Ishikawa (cell line): ENCODE measurements around the gene CHD9NB.

Source experiments
- CEBPB ChIP-seq: IDR thresholded peaks from 2 replicates; pipeline ENCODE4 v1.6.1; 2012
- CREB1 ChIP-seq: IDR thresholded peaks from 2 replicates; pipeline ENCODE4 v1.6.1; 2012; ENCODE audit warnings: low read depth
- EGR1 ChIP-seq: IDR thresholded peaks from 2 replicates; pipeline ENCODE4 v1.6.1; 2012
- EP300 ChIP-seq: IDR thresholded peaks from 2 replicates; pipeline ENCODE4 v1.6.1; 2012; ENCODE audit warnings: borderline replicate concordance
- FOXM1 ChIP-seq: IDR thresholded peaks from 2 replicates; pipeline ENCODE4 v1.6.1; 2012; ENCODE audit warnings: low read depth, borderline replicate concordance
- NFIC ChIP-seq: IDR thresholded peaks from 2 replicates; pipeline ENCODE4 v1.6.1; 2012
- RAD21 ChIP-seq: IDR thresholded peaks from 2 replicates; pipeline ENCODE4 v1.6.1; 2012; ENCODE audit warnings: low read depth
- TAF1 ChIP-seq: IDR thresholded peaks from 2 replicates; pipeline ENCODE4 v1.6.1; 2012; ENCODE audit warnings: low read depth, mild to moderate bottlenecking
- TCF12 ChIP-seq: IDR thresholded peaks from 2 replicates; pipeline ENCODE4 v1.6.1; 2012; ENCODE audit warnings: low read depth
- TEAD4 ChIP-seq: IDR thresholded peaks from 2 replicates; pipeline ENCODE4 v1.6.1; 2012
- USF1 ChIP-seq: IDR thresholded peaks from 2 replicates; pipeline ENCODE4 v1.6.1; 2012
- YY1 ChIP-seq: IDR thresholded peaks from 2 replicates; pipeline ENCODE4 v1.6.1; 2012; ENCODE audit warnings: low read depth
- ZBTB7A ChIP-seq: IDR thresholded peaks from 2 replicates; pipeline ENCODE4 v1.6.1; 2012; ENCODE audit warnings: low read depth
- TF ChIP-seq, protein P1 (sequence below): IDR thresholded peaks from 2 replicates; pipeline ENCODE4 v1.6.1; 2012
- TF ChIP-seq, protein P2 (sequence below): IDR thresholded peaks from 2 replicates; pipeline ENCODE4 v1.6.1; 2012; ENCODE audit warnings: low read depth, mild to moderate bottlenecking

Gene CHD9NB

GRCh38 chr16:53036066-53036465 is 16.6 kb downstream of the CHD9NB start:
- no peak for TF ChIP-seq RAD21
- TF ChIP-seq CREB1 = no peak
- TF ChIP-seq NFIC = no peak
- TF ChIP-seq, protein P1, sequence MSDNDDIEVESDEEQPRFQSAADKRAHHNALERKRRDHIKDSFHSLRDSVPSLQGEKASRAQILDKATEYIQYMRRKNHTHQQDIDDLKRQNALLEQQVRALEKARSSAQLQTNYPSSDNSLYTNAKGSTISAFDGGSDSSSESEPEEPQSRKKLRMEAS = no peak
- TF ChIP-seq ZBTB7A = no peak
- no peak for TF ChIP-seq TAF1
- TF ChIP-seq, protein P2, sequence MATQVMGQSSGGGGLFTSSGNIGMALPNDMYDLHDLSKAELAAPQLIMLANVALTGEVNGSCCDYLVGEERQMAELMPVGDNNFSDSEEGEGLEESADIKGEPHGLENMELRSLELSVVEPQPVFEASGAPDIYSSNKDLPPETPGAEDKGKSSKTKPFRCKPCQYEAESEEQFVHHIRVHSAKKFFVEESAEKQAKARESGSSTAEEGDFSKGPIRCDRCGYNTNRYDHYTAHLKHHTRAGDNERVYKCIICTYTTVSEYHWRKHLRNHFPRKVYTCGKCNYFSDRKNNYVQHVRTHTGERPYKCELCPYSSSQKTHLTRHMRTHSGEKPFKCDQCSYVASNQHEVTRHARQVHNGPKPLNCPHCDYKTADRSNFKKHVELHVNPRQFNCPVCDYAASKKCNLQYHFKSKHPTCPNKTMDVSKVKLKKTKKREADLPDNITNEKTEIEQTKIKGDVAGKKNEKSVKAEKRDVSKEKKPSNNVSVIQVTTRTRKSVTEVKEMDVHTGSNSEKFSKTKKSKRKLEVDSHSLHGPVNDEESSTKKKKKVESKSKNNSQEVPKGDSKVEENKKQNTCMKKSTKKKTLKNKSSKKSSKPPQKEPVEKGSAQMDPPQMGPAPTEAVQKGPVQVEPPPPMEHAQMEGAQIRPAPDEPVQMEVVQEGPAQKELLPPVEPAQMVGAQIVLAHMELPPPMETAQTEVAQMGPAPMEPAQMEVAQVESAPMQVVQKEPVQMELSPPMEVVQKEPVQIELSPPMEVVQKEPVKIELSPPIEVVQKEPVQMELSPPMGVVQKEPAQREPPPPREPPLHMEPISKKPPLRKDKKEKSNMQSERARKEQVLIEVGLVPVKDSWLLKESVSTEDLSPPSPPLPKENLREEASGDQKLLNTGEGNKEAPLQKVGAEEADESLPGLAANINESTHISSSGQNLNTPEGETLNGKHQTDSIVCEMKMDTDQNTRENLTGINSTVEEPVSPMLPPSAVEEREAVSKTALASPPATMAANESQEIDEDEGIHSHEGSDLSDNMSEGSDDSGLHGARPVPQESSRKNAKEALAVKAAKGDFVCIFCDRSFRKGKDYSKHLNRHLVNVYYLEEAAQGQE = no peak
- no peak for TF ChIP-seq TEAD4
- TF ChIP-seq CEBPB = no peak
- TF ChIP-seq USF1 = no peak
- no peak for TF ChIP-seq EGR1
- TF ChIP-seq EP300 = no peak

DNA sequence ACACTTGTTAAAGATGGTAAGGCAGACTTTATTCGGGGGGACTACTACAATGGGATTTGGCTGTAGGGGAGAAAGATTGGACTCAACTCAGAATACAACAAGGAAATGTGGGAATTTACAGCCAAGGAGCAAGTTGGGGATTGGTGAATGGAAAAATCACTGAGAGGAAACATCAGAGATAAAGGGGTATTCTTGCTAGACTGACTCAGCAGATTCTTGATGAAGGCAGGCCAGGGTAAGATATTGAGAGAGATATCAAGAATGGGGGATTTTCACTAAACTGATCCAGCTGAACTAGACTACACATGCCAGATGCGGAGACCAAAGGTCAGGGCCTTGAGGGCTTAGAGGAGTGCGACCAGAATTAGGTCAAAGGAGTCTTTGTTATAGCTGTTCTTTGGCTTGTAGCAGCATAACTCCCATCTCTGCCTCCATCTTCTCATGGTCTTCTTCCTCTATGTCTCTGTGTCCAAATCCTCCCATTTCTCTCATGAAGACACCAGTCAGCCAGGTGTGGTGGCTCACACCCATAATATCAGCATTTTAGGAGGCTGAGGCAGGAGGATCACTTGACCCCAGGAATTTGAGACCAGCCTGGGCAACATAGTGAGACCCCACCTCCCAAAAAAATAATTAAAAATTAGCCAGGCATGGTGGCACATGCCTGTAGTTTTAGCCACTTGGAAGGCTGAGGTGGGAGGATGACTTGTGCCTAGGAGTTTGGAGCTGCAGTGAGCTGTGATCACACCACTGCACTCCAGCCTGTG is 17.3 kb downstream of the CHD9NB start:
- TF ChIP-seq RAD21 (no peak), USF1 (no peak), CREB1 (no peak), NFIC (no peak), EGR1 (no peak), CEBPB (no peak), EP300 (no peak), FOXM1 (no peak), TEAD4 (no peak), TCF12 (no peak), ZBTB7A (no peak)
- TF ChIP-seq, protein P2 = no peak

- TF ChIP-seq YY1 = no peak
- TF ChIP-seq FOXM1 = no peak
- TF ChIP-seq EGR1 = no peak
- no peak for TF ChIP-seq CEBPB
- no peak for TF ChIP-seq TEAD4
- TF ChIP-seq, protein P2 = no peak
- no peak for TF ChIP-seq TAF1
- TF ChIP-seq ZBTB7A = no peak
These were observed 18.4 kb downstream of the CHD9NB start for GRCh38 chr16:53034306-53034705.

DNA sequence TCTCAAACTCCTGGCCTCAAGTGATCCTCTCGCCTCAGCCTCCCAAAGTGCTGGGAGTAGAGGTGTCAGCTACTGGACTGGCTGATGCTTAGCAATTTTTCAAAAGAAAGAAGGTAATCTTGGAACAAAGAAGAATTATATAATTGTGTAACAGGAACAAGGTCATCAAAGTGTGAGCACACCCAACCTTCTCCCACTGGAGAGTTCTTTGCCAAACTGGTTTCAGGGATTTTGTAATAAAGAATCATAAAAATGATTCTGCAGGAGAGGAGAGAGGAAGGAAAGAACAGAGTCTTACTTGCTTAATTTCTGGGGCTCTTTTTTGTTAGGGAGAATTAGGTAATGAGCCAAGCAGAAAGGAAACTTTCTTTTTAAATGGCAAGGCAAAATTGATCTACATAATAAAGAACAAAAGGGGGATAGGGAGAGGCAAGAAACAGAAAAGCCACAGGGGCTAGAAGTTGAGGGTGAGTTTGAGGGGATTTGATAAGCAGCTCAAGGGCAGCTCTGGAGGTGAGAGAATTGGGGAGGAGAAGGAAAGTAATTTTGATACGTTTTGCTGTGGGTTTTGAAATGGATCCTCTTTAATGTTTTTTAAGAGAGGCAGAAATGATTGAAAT is 21.3 kb downstream of the CHD9NB start:
- TF ChIP-seq USF1 = no peak
- no peak for TF ChIP-seq EGR1
- TF ChIP-seq TEAD4 = no peak
- TF ChIP-seq ZBTB7A = no peak
- no peak for TF ChIP-seq FOXM1
- no peak for TF ChIP-seq CEBPB
- no peak for TF ChIP-seq YY1
- TF ChIP-seq TCF12 = no peak
- TF ChIP-seq CREB1 = no peak
